Hippocampal formation (tissue), 2 donors: ENCODE measurements around the gene RIIAD1.
"Not testable (repeated sequence)": the region's sequence is repeated elsewhere in the genome, so short reads cannot be mapped to it uniquely, and the experiment has no call there.

Source experiments
- DNase-seq, 2 donors: peaks; one replicate each; lab custom pipeline; 2025; lab: John Stamatoyannopoulos, UW

Gene RIIAD1, protein sequence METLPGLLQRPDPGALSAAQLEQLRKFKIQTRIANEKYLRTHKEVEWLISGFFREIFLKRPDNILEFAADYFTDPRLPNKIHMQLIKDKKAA

DNA sequence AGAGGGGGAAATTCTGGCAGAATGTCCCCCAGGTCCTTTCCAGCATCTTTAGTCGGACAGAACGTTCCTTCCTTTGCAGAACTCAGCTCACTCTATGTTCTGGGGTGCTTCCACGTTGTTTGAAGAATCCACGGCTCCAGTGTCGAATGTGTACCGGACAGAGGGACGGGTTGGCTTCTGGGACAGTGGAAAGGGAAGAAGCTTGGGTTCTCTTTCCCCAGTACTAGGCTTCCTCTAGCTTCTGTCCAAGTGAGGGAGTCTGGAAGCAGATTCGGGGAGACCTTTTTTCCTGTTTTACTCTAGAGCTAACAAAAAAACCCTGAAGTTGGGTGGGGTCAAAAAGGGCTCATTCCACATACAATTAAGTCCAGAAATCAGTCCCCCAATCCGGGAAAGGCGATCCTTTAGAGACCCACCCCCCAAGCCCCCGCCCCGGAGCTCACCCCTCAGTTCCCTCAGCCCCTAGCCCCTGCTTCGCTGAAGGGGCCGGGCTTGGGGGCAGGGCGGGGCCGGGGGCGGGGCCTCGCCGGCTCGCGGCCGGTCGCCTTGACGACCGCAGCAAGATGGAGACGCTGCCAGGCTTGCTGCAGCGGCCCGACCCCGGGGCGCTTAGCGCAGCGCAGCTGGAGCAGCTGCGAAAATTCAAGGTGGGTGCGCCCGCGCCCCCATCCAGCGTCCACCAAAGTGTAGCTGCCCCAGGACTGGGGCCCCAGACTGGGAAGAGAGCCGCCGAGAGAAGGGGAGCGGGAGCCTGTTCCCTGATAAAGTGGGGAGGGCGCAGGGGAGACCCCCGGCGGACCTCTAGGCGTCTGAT, at the start of gene RIIAD1:
TSS of gene RIIAD1 (plus strand) at position 549 of the 814 bp plus-strand sequence. CDS start at position 564, 15 bp downstream.
- DNase-seq = no peak

DNA sequence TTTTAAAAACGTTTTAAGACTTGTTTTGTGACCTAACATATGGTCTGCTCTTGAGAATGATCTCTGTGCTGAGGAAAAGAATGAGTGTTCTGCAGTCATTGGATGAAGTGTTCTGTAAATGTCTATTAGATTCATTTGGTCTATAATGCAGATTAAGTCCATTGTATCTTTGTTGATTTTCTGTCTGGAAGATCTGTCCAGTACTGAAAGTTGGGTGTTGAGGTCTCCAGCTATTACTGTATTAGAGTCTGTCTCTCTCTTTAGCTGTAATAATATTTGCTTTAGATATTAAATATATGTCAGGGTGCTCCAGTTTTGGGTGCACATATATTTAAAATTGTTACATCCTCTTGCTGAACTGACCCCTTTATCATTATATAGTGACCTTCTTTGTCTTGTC, 47.9 kb upstream of the RIIAD1 start:
- no peak for DNase-seq

DNA sequence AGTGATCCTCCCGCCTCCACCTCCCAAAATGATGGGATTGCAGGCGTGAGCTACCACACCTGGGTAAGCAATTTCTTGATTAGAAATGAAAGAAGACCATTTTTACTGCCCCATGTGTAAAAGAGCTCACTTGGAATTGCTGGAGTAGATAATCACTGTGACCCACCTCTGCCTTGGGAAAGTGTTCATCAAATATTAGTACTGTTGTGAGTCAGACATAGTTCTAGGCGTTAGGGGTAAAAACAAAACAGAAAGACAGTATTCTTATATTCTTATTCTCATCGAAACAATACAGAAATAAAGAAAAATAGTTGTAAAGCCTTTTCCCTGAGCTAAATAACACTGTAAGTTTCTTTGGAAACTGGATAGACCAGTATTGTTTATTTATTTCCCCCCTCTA, 40.9 kb upstream of the RIIAD1 start:
- DNase-seq = no peak

GRCh38 chr1:151680826-151681225, 40.5 kb upstream of the RIIAD1 start:
- DNase-seq = no peak

DNA sequence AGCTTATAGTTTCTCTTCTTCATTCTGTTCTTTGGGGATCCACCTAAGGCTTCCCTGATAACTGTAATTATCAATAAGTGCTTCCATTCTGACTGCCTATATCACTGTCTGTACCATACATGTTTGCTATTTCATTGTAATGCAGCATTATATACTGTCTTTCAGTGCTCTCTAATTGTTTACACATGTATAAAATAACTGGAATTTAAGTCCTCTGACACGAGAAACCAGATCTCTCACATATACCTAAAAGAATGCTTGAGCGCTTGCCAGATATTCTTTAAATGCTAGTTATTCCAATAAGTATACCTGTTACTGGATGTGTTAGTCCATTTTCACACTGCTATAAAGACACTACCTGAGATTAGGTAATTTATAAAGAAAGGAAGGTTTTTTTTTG, 39.4 kb upstream of the RIIAD1 start:
- DNase-seq = no peak

DNA sequence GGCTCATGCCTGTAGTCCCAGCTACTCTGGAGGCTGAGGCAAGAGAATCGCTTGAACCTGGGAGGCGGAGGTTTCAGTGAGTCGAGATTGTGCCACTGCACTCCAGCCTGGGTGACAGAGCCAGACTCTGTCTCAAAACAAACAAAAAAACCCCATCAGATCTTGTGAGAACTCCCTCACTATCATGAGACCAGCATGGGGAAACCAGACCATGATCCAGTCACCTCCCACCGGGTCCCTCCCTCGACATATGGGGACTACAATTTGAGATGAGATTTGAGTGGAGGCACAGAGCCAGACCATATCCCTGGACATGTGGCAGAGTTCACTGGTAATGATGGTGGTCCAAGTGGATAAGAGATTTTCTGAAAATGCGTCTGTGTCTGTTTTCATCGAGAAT, 38.4 kb upstream of the RIIAD1 start:
- DNase-seq = not testable (repeated sequence)

DNA sequence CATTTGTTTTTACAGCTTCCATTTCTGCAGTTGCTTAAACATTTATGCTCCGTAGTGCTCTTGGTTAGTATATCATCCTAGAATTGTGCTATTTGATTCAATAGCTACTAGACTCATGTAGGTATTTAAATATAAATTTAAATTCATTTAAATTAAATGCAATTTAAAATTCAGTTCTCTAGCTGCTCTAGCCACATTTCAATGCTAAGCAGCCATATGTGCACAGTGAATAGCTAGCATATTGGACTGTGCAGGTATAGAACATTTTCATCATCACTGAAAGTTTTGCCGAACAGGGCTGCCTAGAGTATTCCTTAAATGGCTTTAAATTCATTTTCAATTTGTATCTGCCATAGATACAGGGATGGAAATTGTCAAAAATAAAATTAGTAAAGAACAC, 37.2 kb upstream of the RIIAD1 start:
- DNase-seq = no peak

DNA sequence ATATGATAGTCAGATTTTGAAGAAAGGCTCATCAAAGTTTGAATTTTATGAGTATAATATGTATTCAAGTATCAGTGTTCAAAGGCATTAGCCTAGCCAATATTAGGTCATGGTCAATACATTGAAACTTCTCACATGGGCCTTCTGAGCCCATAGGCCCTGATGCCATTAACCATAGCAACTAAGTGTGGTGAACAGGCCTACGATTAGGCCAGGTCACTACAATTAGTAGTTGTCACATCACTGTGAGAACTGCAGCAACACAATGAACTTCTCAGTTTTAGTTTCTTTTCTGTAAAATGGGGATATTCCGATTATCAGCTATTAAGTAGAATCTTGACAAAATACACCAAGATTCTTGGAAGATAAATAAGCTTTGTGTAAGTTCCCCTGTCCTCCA, 34.8 kb upstream of the RIIAD1 start:
- DNase-seq = no peak

DNA sequence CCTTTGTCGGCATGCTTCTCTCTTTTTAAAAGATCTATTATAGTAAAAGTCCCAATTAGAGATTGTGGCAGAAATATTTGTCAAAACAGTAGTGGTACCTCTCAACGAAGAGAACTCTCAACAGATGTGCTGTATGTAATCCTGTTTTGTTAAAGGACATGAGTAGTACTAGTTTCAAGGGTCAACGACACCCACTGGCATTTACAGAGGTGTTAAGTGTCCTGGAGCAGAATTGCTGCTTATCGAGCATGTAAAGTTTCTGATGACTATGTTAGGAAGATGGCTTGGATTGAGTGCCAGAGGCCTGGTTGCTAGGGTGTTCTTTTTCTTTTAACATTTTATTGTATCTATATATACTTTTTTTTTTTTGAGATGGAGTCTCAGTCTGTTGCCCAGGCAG, 31.8 kb upstream of the RIIAD1 start:
- no peak for DNase-seq

GRCh38 chr1:151692226-151692625, 29.1 kb upstream of the RIIAD1 start:
- DNase-seq = no peak

DNA sequence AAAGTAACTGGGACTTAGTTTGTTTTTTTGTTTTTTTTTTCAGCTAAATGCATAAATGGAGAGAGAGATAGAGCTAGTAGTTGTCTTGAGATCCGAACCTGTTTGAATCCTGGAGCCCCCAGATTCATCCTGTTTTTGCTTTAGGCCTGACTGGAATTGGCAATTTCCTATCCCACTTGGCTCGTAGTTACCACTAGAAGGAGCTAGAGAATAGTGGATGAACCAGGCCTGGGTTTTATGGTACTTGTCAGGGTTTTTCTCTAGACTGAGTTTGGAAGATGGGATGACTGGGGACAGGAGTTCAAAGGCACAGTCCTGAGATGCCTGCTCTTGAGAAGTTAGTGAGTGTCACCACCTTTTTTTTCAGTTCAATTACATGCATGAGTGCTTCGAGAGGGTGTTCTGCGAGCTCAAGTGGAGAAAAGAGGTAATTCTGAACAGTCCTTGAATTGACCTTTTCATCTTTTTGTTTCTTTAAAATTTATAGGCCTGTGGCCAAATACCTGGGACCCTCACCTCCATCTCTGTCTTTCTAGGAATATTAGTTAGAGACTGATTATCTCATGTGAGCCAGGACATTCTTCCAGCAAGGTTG, 28.2 kb upstream of the RIIAD1 start:
- DNase-seq = peak in 1 of 2 donors; percentile 40

DNA sequence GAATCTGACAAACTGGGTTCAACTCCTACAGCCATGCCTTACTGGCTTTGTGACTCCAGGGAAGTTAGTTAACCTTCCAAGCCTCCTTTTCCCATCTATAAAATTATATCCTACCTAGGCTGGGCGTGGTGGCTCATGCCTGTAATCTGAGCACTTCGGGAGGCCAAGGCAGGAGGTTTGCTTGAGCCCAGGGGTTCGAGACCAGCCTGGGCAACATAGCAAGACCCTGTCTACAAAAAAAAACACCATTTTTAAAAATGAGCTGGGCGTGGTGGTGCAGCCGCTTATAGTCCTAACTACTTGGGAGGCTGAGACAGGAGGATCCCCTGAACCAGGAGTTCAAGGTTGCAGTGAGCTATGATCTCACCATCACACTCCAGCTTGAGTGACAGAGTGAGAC, 19.8 kb upstream of the RIIAD1 start:
- DNase-seq = no peak

DNA sequence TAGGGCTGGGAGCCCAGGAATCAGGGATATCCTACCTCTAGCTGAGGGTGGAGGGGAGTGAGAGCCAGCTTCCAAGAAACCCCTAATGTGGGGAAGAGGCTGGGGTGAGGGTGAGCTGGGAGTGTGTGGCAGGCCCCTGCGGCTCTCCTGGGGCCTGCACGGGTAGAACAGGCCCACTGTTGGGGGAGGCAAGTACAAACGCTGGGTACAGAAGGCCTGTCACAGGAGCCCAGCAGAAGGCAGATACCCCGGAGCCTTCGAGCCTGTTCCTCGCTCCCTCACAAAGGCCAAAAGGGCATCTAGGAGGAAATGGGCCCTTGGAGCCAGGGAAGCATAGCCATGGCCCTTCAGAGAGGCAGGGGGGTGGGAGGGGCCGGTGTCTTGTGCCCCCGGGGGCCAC, 18.4 kb upstream of the RIIAD1 start:
- no peak for DNase-seq

- DNase-seq = no peak
Observed at GRCh38 chr1:151703813-151704212, 17.5 kb upstream of the RIIAD1 start.

GRCh38 chr1:151704246-151704645, 17.1 kb upstream of the RIIAD1 start:
- DNase-seq = no peak

GRCh38 chr1:151705146-151705545, 16.2 kb upstream of the RIIAD1 start:
- DNase-seq = no peak

DNA sequence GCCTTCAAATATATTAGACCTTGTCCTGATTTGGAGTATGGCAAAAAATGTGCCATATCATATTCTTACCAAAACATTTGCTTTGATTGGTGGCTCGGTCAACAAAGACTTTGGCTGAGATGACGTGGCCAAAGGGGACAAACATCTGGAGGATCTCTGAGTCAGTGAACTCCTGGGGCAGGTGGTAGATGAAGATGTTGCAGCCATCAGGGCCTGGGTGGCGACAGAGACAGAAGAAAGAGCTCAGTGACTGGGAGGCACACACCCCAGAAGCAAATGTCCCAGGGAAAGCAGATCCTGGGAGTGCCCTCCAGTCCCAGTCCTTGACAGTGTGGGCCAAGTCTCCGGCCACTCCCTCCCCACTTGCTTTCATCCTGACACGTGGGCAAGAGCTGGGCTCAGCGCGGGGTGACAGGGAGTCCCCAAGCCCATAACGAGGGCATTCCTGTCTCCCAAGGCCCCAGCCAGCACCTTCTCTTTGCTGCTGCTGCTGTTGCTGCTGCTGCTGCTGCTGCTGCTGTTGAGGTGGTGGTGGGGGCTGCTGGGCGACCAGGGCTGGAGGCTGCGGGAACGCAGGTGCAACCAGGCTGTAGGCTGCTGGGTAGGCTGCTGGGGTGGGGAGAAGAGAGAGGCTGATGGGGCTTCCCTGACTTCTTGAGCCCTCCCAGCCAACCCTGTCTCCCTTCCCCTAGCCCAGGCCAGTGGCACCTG, 15.4 kb upstream of the RIIAD1 start:
- no peak for DNase-seq

DNA sequence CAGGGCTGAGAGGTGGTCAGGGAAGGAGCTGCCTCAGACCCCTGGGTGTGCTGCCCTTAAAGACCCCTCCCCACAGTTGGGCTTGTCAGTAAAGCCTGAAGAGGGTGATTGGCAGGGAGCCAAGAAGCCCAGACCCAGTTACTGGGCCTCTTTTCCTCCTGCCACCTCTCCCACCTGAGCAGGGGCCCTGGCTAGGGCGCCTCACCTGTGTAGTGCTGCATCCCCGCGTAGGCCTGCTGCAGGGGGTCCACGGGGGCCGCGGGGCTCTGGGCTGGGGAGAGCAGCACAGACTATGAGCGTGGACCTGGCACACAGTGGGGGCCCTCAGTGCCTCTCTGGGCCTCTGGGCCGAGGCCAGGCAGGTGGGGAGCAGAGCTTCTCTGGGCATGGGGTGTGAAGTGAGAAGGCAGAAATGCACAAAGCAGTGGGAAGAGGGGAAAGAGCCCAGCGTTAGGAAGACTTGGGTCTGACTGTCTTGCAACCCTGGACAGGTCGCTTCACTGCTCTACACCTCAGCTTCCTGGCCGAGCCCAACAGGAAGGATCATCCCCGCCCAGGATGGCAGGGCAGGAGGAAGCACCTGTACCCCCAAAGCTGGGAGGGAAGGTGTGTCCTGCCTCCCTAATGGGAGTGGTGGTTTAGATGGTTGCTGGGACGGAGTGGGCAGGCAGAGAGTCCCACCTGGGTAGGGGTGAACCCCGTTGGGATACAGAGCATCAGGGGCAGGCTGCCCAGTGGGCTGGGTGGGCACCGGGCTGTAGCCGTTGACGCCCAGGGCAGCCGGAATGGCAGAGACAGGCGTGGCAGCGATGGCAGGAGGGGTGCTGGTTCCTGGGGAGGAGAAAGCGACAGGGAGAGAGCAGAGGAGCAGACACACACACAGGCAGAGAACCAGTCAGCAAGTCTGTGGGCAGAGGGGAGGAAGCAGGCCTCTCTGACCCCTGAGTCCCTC, 14.6 kb upstream of the RIIAD1 start:
- DNase-seq = no peak

DNA sequence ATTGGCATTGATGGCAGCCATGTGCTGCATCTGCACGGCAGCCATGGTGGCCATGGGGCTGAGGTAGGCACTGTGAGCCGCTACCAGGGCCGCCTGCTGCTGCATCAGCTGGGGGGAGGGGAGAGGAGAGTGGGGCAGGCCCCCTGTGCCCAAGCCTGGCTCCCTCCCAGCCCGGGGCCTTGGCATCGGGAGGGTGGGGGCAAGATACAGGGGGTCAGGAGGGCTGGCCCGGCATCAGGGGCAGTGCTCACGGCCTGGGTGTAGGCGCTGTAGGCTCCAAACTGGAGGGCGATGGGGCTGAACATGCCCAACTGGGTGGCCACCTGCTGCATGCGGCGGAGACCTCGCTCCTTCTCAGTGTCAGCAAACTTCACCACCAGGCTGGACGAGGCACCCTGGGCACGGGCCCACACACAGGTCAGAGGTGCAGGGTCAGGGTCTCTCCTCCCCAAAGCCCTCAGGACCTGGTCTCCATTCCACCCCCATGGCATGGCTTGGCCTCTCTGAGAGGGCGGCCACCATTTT, 13.7 kb upstream of the RIIAD1 start:
- no peak for DNase-seq

DNA sequence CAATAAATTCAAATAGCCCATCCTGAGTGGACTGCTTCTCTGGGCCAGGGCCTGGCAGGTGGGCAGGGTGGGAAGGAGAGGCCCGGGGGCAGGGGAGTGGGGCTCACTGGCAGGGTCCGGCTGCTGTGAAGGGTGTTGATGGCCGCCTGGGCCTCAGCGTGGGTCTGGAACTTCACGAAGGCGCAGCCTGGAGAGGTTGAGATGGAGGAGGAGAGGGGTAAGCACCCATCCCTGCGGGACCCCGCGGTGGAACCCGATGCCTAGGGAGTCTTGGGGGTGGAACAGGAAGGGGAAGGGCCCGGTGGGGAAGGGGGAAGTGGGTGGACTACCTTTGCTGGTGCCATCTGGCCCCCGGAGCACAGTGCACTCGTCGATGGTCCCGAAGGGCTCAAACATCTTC, 12.4 kb upstream of the RIIAD1 start:
- DNase-seq = no peak

GRCh38 chr1:151710187-151710840, 11.0 kb upstream of the RIIAD1 start:
- DNase-seq = peak; percentile 39 to 50
